ENCODE measurements around the gene VEGFB. TPM values are rescaled to one million over a fixed set of nuclear protein-coding genes. Genes with fewer than 3 reads are reported as not detected.

The VEGFB gene
- total and polyA plus RNA-seq, 2 donors = 16.0 to 70.2 TPM

DNA sequence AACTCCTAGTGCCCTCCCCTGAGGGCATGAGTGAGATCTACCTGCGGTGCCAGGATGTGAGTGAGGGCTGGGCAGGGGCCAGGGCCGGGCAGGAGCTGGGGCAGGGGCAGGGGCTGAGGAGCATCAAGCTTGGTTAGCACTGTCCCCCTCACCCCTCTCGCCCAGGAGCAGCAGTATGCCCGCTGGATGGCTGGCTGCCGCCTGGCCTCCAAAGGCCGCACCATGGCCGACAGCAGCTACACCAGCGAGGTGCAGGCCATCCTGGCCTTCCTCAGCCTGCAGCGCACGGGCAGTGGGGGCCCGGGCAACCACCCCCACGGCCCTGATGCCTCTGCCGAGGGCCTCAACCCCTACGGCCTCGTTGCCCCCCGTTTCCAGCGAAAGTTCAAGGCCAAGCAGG, 14.1 kb upstream of the VEGFB start:
- H3K4me1 ChIP-seq (ENCODE audit: control insufficient read depth in 2 of 2, insufficient read depth in 2 of 2, low read length in 2 of 2) = peaks cover 2 to 7% of the 10 kb centered on the region in 2 donors

DNA sequence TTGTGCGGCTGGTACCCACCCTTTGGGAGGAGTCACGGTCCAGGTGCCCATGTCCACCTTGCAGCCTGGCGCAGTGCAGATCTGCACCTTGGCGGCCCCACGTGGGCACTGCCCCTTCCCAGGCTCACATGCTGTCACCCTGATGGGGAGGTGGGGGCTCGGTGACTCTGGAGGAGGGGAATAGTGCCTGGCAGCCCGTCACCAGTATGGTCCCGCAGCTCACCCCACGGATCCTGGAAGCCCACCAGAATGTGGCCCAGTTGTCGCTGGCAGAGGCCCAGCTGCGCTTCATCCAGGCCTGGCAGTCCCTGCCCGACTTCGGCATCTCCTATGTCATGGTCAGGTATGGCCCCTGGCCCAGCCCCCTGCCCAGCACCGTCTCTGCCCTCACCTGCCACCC, 13.6 kb upstream of the VEGFB start:
- DNase-seq (ENCODE audit: low read depth in 6 of 9, low spot score in 9 of 9) = no peak
- WGBS = 98% methylated on average over 14 of the region's 14 CpGs
- peaks cover 3 to 12% of the 10 kb centered on the region in 2 donors for H3K4me1 ChIP-seq (ENCODE audit: control insufficient read depth in 2 of 2, insufficient read depth in 2 of 2, low read length in 2 of 2)
- H3K9me3 ChIP-seq (ENCODE audit: control insufficient read depth in 2 of 2, insufficient read depth in 1 of 2, low read length in 1 of 2) = no peaks in the 10 kb centered on the region
- H3K27ac ChIP-seq (ENCODE audit: low read depth in 1 of 2, low read length in 1 of 2) = no peak overlapping the region
- no peaks in the 10 kb centered on the region for H3K27me3 ChIP-seq (ENCODE audit: control insufficient read depth in 2 of 2, insufficient read depth in 1 of 2, low read length in 1 of 2)
- H3K4me3 ChIP-seq (ENCODE audit: low read length in 2 of 2) = no peak overlapping the region
- peaks cover 57 to 66% of the 10 kb centered on the region in 2 donors for H3K36me3 ChIP-seq (ENCODE audit: control insufficient read depth in 2 of 2, insufficient read depth in 2 of 2, low read length in 1 of 2)

More for the DNA sequence above, 14.1 kb upstream of the VEGFB start:
- no peak for DNase-seq (ENCODE audit: low read depth in 6 of 9, low spot score in 9 of 9)
- no peaks in the 10 kb centered on the region for H3K9me3 ChIP-seq (ENCODE audit: control insufficient read depth in 2 of 2, insufficient read depth in 1 of 2, low read length in 1 of 2)
- peaks cover 62 to 70% of the 10 kb centered on the region in 2 donors for H3K36me3 ChIP-seq (ENCODE audit: control insufficient read depth in 2 of 2, insufficient read depth in 2 of 2, low read length in 1 of 2)
- WGBS = over 99% methylated on average over 17 of the region's 17 CpGs
- H3K27me3 ChIP-seq (ENCODE audit: control insufficient read depth in 2 of 2, insufficient read depth in 1 of 2, low read length in 1 of 2) = no peaks in the 10 kb centered on the region
- H3K4me3 ChIP-seq (ENCODE audit: low read length in 2 of 2) = no peak overlapping the region
- no peak overlapping the region for H3K27ac ChIP-seq (ENCODE audit: low read depth in 1 of 2, low read length in 1 of 2)

DNA sequence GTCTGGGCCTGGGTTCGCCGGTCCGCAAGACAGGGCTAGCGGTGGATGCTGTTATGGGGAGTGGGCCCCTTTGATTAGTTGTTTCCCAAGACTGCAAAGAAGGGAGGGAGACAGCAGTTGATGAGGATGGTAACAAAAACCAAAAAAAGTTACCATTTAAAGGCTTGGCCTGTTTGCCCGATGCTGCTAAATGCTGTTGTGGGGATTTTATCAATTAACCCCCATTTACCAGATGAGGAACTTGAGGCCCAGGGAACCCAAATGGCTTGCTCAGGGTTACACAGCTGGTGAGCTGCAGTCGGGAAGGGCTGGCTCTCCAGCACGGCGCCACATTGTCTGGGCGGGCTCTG, 11.8 kb upstream of the VEGFB start:
- no peak for DNase-seq (ENCODE audit: low read depth in 6 of 9, low spot score in 9 of 9)
- Histone ChIP-seq H3K4me1 (ENCODE audit: control insufficient read depth in 2 of 2, insufficient read depth in 2 of 2, low read length in 2 of 2) (peaks cover 12 to 26% of the 10 kb centered on the region in 2 donors), H3K27ac (ENCODE audit: low read depth in 1 of 2, low read length in 1 of 2) (no peak overlapping the region), H3K9me3 (ENCODE audit: control insufficient read depth in 2 of 2, insufficient read depth in 1 of 2, low read length in 1 of 2) (peaks cover 0 to 6% of the 10 kb centered on the region in 2 donors), H3K4me3 (ENCODE audit: low read length in 2 of 2) (no peak overlapping the region), H3K27me3 (ENCODE audit: control insufficient read depth in 2 of 2, insufficient read depth in 1 of 2, low read length in 1 of 2) (no peaks in the 10 kb centered on the region), H3K36me3 (ENCODE audit: control insufficient read depth in 2 of 2, insufficient read depth in 2 of 2, low read length in 1 of 2) (peaks cover 52 to 55% of the 10 kb centered on the region in 2 donors)
- WGBS = 93% methylated on average over 9 of the region's 9 CpGs

DNA sequence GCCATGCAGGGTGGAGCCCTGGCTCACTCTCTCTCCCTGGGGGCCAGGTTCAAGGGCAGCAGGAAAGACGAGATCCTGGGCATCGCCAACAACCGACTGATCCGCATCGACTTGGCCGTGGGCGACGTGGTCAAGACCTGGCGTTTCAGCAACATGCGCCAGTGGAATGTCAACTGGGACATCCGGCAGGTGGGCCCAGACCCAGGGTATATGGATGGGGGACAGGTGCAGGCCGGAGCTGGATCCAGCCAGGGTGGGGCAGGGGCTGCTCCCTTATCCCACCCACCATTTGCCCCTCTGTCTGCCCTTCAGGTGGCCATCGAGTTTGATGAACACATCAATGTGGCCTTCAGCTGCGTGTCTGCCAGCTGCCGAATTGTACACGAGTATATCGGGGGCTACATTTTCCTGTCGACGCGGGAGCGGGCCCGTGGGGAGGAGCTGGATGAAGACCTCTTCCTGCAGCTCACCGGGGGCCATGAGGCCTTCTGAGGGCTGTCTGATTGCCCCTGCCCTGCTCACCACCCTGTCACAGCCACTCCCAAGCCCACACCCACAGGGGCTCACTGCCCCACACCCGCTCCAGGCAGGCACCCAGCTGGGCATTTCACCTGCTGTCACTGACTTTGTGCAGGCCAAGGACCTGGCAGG, 11.3 kb upstream of the VEGFB start:
- H3K27ac ChIP-seq (ENCODE audit: low read depth in 1 of 2, low read length in 1 of 2) = no peak overlapping the region
- no peak for DNase-seq (ENCODE audit: low read depth in 6 of 9, low spot score in 9 of 9)
- peaks cover 52 to 53% of the 10 kb centered on the region in 2 donors for H3K36me3 ChIP-seq (ENCODE audit: control insufficient read depth in 2 of 2, insufficient read depth in 2 of 2, low read length in 1 of 2)

DNA sequence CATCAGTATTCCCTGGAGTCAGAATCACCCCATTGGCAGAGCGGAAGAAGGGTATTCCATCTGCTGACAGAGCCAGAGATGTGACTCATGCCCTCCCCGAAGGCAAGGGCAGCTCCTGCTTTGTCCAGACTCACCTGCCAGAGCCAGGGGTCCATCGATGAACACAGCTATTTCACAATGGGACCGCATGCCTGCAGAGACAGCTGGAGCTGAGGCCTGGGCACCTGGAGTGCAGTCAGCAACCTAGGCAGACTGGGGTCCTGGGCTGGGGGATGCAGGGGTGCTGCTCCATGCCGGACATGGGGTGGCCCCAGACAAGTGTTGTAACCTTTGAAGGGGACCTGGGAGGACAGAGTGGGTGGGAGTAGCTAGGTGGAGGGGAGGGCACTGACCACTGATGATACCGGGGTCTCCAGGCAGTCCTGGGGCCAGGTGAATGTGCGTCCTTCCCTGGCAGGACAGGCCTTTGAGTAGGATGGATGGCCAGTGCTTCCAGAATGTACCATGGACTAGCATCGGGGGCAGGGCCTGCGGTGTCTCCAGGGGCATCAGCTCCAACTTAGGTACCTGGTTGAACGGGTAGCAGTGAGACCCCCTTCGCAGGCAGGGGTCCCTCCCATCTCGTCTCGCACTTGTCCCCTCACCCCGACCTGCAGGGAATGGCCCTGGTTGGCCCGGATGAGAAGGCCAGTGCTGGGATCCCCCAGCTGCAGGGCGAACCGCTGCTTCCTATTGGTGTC, 10.1 kb upstream of the VEGFB start:
- peaks cover 16 to 31% of the 10 kb centered on the region in 2 donors for H3K4me1 ChIP-seq (ENCODE audit: control insufficient read depth in 2 of 2, insufficient read depth in 2 of 2, low read length in 2 of 2)
- WGBS = 97% methylated on average over 17 of the region's 17 CpGs
- no peak overlapping the region for H3K4me3 ChIP-seq (ENCODE audit: low read length in 2 of 2)
- H3K27me3 ChIP-seq (ENCODE audit: control insufficient read depth in 2 of 2, insufficient read depth in 1 of 2, low read length in 1 of 2) = no peaks in the 10 kb centered on the region
- H3K36me3 ChIP-seq (ENCODE audit: control insufficient read depth in 2 of 2, insufficient read depth in 2 of 2, low read length in 1 of 2) = peaks cover 42 to 45% of the 10 kb centered on the region in 2 donors
- peaks cover 0 to 6% of the 10 kb centered on the region in 2 donors for H3K9me3 ChIP-seq (ENCODE audit: control insufficient read depth in 2 of 2, insufficient read depth in 1 of 2, low read length in 1 of 2)
- DNase-seq (ENCODE audit: low read depth in 6 of 9, low spot score in 9 of 9) = no peak
- H3K27ac ChIP-seq (ENCODE audit: low read depth in 1 of 2, low read length in 1 of 2) = no peak overlapping the region

More for the DNA sequence above, 11.3 kb upstream of the VEGFB start:
- Histone ChIP-seq H3K4me1 (ENCODE audit: control insufficient read depth in 2 of 2, insufficient read depth in 2 of 2, low read length in 2 of 2) (peaks cover 12 to 27% of the 10 kb centered on the region in 2 donors), H3K9me3 (ENCODE audit: control insufficient read depth in 2 of 2, insufficient read depth in 1 of 2, low read length in 1 of 2) (peaks cover 0 to 6% of the 10 kb centered on the region in 2 donors), H3K4me3 (ENCODE audit: low read length in 2 of 2) (no peak overlapping the region), H3K27me3 (ENCODE audit: control insufficient read depth in 2 of 2, insufficient read depth in 1 of 2, low read length in 1 of 2) (no peaks in the 10 kb centered on the region)
- WGBS = 94% methylated on average over 24 of the region's 24 CpGs

DNA sequence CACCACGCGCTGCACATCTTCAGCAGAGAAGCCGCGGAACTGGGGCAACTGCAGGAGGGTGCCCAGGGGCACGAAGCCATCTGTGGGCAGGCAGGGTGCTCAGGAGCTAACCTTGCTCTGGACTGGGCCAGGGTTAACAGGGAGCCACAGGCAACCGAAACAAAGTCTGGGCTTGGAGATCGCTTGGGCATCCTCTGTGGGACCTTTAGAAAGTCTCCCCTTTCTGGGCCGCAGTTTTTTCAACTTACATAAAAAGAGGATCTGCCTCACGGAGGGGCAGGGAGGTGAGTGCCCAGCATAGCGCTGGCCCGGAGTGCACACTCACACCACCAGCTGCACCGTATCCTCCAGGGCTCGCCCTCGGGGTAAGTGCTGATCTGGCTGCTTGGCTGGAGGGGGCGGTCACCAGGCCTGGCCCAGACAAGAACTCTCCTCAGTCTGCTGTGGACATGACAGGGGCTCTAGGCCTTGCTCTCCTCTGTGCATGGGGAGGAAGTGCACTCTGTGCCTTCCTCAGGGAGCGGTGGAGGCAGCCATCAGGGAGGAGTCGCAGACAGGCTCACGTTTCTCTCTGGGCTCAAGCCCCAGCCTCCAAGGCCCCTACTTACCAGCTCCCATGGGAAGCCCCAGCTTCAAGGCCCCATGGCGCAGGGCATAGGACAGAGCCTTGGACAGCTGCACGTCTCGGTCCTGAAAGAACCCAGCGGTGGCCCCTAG, 9.3 kb upstream of the VEGFB start:
- Histone ChIP-seq H3K27ac (ENCODE audit: low read depth in 1 of 2, low read length in 1 of 2) (peak overlapping the region; percentile 83), H3K4me1 (ENCODE audit: control insufficient read depth in 2 of 2, insufficient read depth in 2 of 2, low read length in 2 of 2) (peaks cover 23 to 38% of the 10 kb centered on the region in 2 donors), H3K9me3 (ENCODE audit: control insufficient read depth in 2 of 2, insufficient read depth in 1 of 2, low read length in 1 of 2) (peaks cover 0 to 6% of the 10 kb centered on the region in 2 donors), H3K4me3 (ENCODE audit: low read length in 2 of 2) (peak overlapping the region; percentile 69 to 89), H3K36me3 (ENCODE audit: control insufficient read depth in 2 of 2, insufficient read depth in 2 of 2, low read length in 1 of 2) (peaks cover 35 to 37% of the 10 kb centered on the region in 2 donors), H3K27me3 (ENCODE audit: control insufficient read depth in 2 of 2, insufficient read depth in 1 of 2, low read length in 1 of 2) (no peaks in the 10 kb centered on the region)
- no peak for DNase-seq (ENCODE audit: low read depth in 6 of 9, low spot score in 9 of 9)
- WGBS = 77% methylated on average over 22 of the region's 22 CpGs

DNA sequence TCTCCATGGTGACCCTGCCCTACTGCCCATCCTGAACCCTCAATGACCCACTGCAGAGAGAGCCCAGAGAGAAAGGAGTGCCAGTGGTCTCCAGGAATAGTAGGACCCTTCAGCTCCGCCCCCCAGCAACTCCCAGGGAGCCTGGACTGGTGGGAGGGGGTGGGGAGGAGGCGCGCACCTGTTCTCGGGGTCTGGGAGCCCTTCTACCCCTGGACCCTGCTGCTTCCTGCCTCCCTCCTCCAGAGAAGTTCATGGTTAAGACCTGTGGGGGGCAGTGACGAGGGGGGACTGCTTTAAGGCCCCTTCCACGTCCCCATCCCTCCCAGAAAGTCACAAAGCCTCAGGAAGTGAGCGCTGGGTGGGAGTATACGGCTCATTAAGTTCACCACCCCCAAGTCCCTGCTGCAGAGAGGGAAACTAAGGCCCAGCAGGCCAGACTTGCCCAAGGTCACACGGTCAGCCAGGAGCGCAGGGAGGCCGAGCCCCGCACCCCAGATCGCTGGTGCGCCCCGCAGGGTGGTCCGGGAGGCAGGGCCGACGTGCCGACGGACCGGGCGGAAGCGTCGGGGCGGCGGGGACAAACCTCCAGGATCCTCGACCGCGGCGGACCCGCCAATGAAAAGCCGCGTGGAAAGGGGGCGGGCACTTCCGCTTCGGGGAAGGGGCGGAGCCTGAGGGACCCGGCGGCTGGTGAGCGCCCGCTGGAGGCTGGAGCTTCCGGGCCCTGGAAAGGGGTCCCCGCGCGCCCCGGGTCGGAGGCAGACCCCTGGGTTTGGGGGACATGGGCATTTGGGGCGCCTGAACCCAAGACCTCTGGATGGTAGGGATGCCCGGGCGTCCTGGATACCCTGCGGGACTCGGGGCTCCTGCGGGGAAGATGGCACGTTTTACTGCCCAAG, 8.5 kb upstream of the VEGFB start, which contains the start of the genes NUDT22 and TRPT1:
TSS of gene NUDT22 (plus strand) at position 667 of the 899 bp plus-strand sequence. CDS start 379 bp downstream, outside the sequence.
TSS of gene TRPT1 (minus strand) at position 579 of the 899 bp plus-strand sequence. CDS start at position 253, 326 bp downstream.
- peaks cover 0 to 11% of the 10 kb centered on the region in 2 donors for H3K9me3 ChIP-seq (ENCODE audit: control insufficient read depth in 2 of 2, insufficient read depth in 1 of 2, low read length in 1 of 2)
- H3K4me3 ChIP-seq (ENCODE audit: low read length in 2 of 2) = peak within 1 kb of the TSS; percentile 69 to 89
- H3K36me3 ChIP-seq (ENCODE audit: control insufficient read depth in 2 of 2, insufficient read depth in 2 of 2, low read length in 1 of 2) = peaks cover 27 to 29% of the 10 kb centered on the region in 2 donors
- H3K4me1 ChIP-seq (ENCODE audit: control insufficient read depth in 2 of 2, insufficient read depth in 2 of 2, low read length in 2 of 2) = peaks cover 25 to 45% of the 10 kb centered on the region in 2 donors
- WGBS = under 1% methylated on average over 54 of the region's 54 CpGs
- peak within 1 kb of the TSS; percentile 83 to 89 for H3K27ac ChIP-seq (ENCODE audit: low read depth in 1 of 2, low read length in 1 of 2)
- peak in 7 of 9 donors; percentile 83 to 96 (median 91) for DNase-seq (ENCODE audit: low read depth in 6 of 9, low spot score in 9 of 9)
- peaks cover 0 to 5% of the 10 kb centered on the region in 2 donors for H3K27me3 ChIP-seq (ENCODE audit: control insufficient read depth in 2 of 2, insufficient read depth in 1 of 2, low read length in 1 of 2)

DNA sequence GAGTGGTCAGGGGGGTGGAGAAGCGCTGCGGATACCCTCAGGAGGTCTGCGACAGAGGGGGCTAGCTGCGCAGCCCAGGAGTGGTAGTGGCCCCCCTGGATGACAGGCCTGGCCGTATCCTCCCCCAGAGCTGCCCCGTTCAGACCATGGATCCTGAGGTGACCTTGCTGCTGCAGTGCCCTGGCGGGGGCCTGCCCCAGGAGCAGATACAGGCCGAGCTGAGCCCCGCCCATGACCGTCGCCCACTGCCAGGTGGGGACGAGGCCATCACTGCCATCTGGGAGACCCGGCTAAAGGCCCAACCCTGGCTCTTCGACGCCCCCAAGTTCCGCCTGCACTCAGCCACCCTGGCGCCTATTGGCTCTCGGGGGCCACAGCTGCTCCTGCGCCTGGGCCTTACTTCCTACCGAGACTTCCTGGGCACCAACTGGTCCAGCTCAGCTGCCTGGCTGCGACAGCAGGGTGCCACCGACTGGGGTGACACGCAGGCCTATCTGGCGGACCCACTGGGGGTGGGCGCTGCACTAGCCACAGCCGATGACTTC, 7.8 kb upstream of the VEGFB start:
- Histone ChIP-seq H3K4me1 (ENCODE audit: control insufficient read depth in 2 of 2, insufficient read depth in 2 of 2, low read length in 2 of 2) (peaks cover 27 to 52% of the 10 kb centered on the region in 2 donors), H3K27ac (ENCODE audit: low read depth in 1 of 2, low read length in 1 of 2) (peak overlapping the region; percentile 83 to 89), H3K9me3 (ENCODE audit: control insufficient read depth in 2 of 2, insufficient read depth in 1 of 2, low read length in 1 of 2) (peaks cover 0 to 11% of the 10 kb centered on the region in 2 donors), H3K36me3 (ENCODE audit: control insufficient read depth in 2 of 2, insufficient read depth in 2 of 2, low read length in 1 of 2) (peaks cover 21 to 24% of the 10 kb centered on the region in 2 donors), H3K4me3 (ENCODE audit: low read length in 2 of 2) (peak overlapping the region; percentile 69 to 89), H3K27me3 (ENCODE audit: control insufficient read depth in 2 of 2, insufficient read depth in 1 of 2, low read length in 1 of 2) (peaks cover 0 to 5% of the 10 kb centered on the region in 2 donors)
- WGBS = 2% methylated on average over 26 of the region's 26 CpGs
- peak in 4 of 9 donors; percentile 46 to 77 (median 61) for DNase-seq (ENCODE audit: low read depth in 6 of 9, low spot score in 9 of 9)
